Activated B cell treated with CpG ODN at 0.5 μM for 24 hours (primary cell): ENCODE data around the gene CARD10. TPM values are rescaled to one million over a fixed set of nuclear protein-coding genes. Genes with fewer than 3 reads are reported as not detected.

Experiments used
- ATAC-seq: fragments of 200-7000 bp; cut with Tn5 transposase; one replicate; pipeline ENCODE4 v1.10.0; 2021; ENCODE audit warnings: low read depth, mild to moderate bottlenecking, moderate library complexity
- CTCF ChIA-PET: fragments of 350-600 bp; sonication (Branson Sonifier 250); formaldehyde crosslinking; loops from one replicate; lab custom pipeline; 2021; ENCODE audit warnings: antibody characterized with exemption; lab: Charles Lee
- POLR2A ChIA-PET: fragments of 350-600 bp; sonication (Branson Sonifier 250); formaldehyde crosslinking; loops from one replicate; lab custom pipeline; 2021; ENCODE audit warnings: antibody characterized with exemption; lab: Charles Lee
- DNase-seq: peaks from one replicate; pipeline ENCODE4 v3.0.0; 2022
- H3K27ac Mint-ChIP-seq: one replicate; pipeline ENCODE4 v1.8.0; 2020; ENCODE audit warnings: mixed read lengths
- H3K27me3 Mint-ChIP-seq: one replicate; pipeline ENCODE4 v1.8.0; 2021; ENCODE audit warnings: mixed read lengths
- H3K36me3 Mint-ChIP-seq: one replicate; pipeline ENCODE4 v1.8.0; 2021; ENCODE audit warnings: low read depth, mixed read lengths
- H3K4me1 Mint-ChIP-seq: one replicate; pipeline ENCODE4 v1.8.0; 2021; ENCODE audit warnings: mixed read lengths
- H3K4me3 Mint-ChIP-seq: one replicate; pipeline ENCODE4 v1.8.0; 2020; ENCODE audit warnings: mild to moderate bottlenecking, mixed read lengths
- H3K9me3 Mint-ChIP-seq: one replicate; pipeline ENCODE4 v1.8.0; 2020; ENCODE audit warnings: mixed read lengths
- intact Hi-C: fragments of 100-400 bp; cut with micrococcal nuclease; formaldehyde crosslinking; loops from one replicate; pipeline ENCODE4 v1.15.1; 2024
- total RNA-seq: library from RNA; stranded (reverse); gene quantifications from 2 replicates; pipeline ENCODE4 v1.2.3, GENCODE V29; 2022
- TF ChIP-seq, protein P1 (sequence below): fragments of 200-600 bp; IDR thresholded peaks from one replicate; pipeline ENCODE4 v1.8.0; 2022; ENCODE audit warnings: antibody characterized with exemption, mild to moderate bottlenecking

Gene CARD10
- total RNA-seq, 1 donor from 2014 or later, result not detected

DNA sequence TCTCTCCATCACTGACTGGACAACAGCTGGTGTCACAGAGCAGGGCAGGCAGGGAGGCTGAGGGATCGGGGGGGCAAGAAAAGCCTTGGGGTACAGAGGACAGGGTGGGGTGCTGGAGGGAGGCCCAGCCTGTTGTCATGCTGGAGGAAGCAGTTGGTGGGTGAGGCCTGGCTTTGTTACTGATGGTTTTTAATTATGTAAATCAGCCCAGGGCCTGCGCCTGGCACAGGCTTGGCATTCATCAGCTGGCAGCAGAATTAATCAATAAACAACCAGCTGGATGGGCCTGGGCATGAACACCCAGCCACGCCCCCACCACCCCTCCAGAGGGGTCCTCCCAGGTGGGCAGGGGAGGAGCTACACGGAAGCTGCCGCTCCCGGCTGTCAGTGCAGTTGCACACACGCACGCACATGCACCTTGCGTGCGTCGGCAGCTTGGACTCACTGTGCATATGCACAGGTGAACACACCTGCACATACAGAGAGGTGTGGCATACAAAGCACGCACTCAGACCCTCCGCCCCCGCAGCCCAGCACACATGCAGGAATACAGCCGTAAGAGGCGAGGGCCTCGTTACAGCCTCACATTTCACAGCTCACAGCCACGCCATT is 70.6 kb downstream of the CARD10 start:
- no peak for ATAC-seq
- Mint-ChIP-seq H3K4me3 (no peak overlapping the region), H3K4me1 (peaks cover 2% of the 10 kb centered on the region), H3K9me3 (no peaks in the 10 kb centered on the region), H3K27ac (no peak overlapping the region), H3K27me3 (peaks cover 9% of the 10 kb centered on the region), H3K36me3 (no peaks in the 10 kb centered on the region)
- POLR2A ChIA-PET, result no interaction called here
- intact Hi-C loops, result no loop called here
- no peak for DNase-seq
- CTCF ChIA-PET, result interaction anchor here (1.2 kb wide), 1 partner anchor 132 kb away, joined by 3 read pairs; no protein-coding TSS in a partner anchor
- TF ChIP-seq, protein P1, sequence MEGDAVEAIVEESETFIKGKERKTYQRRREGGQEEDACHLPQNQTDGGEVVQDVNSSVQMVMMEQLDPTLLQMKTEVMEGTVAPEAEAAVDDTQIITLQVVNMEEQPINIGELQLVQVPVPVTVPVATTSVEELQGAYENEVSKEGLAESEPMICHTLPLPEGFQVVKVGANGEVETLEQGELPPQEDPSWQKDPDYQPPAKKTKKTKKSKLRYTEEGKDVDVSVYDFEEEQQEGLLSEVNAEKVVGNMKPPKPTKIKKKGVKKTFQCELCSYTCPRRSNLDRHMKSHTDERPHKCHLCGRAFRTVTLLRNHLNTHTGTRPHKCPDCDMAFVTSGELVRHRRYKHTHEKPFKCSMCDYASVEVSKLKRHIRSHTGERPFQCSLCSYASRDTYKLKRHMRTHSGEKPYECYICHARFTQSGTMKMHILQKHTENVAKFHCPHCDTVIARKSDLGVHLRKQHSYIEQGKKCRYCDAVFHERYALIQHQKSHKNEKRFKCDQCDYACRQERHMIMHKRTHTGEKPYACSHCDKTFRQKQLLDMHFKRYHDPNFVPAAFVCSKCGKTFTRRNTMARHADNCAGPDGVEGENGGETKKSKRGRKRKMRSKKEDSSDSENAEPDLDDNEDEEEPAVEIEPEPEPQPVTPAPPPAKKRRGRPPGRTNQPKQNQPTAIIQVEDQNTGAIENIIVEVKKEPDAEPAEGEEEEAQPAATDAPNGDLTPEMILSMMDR, result no peak

DNA sequence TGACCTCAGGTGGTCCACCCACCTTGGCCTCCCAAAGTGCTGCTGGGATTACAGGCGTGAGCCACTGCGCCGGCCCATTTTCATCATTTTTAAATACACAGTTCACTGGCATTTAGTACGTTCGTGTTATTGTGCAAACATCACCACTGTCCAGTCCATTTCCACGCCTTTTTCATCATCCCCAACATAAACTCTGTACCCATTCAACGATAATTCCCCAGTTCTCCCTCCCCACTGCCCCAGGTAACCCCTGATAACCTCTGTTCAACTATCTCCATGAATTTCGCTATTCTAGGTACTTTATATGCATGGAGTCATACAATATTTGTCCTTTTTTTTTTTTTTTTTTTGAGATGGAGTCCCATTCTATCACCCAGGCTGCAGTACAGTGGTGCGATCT is 73.7 kb downstream of the CARD10 start:
- DNase-seq, result no peak
- peaks cover 3% of the 10 kb centered on the region for H3K9me3 Mint-ChIP-seq
- POLR2A ChIA-PET, result no interaction called here
- H3K4me1 Mint-ChIP-seq, result no peaks in the 10 kb centered on the region
- H3K4me3 Mint-ChIP-seq, result no peak overlapping the region
- TF ChIP-seq, protein P1, result no peak
- no peak for ATAC-seq
- CTCF ChIA-PET, result no interaction called here
- H3K36me3 Mint-ChIP-seq, result no peaks in the 10 kb centered on the region
- no peak overlapping the region for H3K27ac Mint-ChIP-seq
- intact Hi-C loops, result no loop called here
- H3K27me3 Mint-ChIP-seq, result peaks cover 14% of the 10 kb centered on the region

DNA sequence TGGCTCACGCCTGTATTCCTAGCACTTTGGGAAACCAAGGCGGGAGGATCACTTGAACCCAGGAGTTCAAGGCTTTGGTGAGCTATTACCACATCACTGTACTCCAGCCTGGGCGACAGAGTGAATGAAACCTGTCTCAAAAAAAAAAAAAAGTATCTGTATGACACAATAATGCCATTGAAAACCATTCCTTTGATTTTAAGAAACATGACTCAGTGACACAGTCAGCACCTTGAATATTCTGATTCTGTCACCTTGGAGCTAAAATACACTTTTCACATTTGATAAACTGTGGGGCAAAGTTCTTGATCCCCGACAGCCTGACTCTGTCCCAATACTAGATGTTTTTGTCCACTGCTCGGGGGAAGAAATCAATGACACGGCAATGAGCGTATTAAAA is 75.2 kb downstream of the CARD10 start:
- DNase-seq (no peak), ATAC-seq (no peak)
- no peak overlapping the region for H3K27ac Mint-ChIP-seq
- intact Hi-C loops, result no loop called here
- H3K4me3 Mint-ChIP-seq, result no peak overlapping the region
- H3K27me3 Mint-ChIP-seq, result peaks cover 18% of the 10 kb centered on the region
- TF ChIP-seq, protein P1, result no peak
- H3K9me3 Mint-ChIP-seq, result peaks cover 3% of the 10 kb centered on the region
- no peaks in the 10 kb centered on the region for H3K36me3 Mint-ChIP-seq
- H3K4me1 Mint-ChIP-seq, result no peaks in the 10 kb centered on the region
- POLR2A ChIA-PET, result no interaction called here
- CTCF ChIA-PET, result no interaction called here

DNA sequence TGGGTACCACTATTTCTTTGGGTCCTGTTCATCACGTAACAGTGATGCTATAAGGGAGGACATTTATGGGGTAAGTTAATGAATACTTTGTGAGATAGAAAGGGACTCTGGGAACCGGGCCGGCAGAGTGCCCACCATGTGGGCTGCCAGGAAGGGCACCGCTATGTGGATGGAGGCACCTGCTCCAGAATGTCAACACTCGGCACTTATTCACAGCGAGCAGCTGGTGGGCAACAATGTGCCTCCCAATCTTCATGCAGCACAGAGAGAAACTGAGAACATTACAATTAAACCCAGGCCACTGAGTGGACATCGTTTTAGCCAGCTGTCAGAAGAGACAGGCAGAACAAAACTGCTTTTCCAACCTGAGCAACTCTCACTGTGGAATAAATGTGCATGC is 76.1 kb downstream of the CARD10 start:
- DNase-seq (no peak), ATAC-seq (no peak)
- H3K4me1 Mint-ChIP-seq, result no peaks in the 10 kb centered on the region
- no peak overlapping the region for H3K4me3 Mint-ChIP-seq
- H3K27me3 Mint-ChIP-seq, result peaks cover 17% of the 10 kb centered on the region
- H3K36me3 Mint-ChIP-seq, result no peaks in the 10 kb centered on the region
- TF ChIP-seq, protein P1, result no peak
- intact Hi-C loops, result no loop called here
- ChIA-PET POLR2A (no interaction called here), CTCF (no interaction called here)
- H3K27ac Mint-ChIP-seq, result no peak overlapping the region
- H3K9me3 Mint-ChIP-seq, result peaks cover 3% of the 10 kb centered on the region

DNA sequence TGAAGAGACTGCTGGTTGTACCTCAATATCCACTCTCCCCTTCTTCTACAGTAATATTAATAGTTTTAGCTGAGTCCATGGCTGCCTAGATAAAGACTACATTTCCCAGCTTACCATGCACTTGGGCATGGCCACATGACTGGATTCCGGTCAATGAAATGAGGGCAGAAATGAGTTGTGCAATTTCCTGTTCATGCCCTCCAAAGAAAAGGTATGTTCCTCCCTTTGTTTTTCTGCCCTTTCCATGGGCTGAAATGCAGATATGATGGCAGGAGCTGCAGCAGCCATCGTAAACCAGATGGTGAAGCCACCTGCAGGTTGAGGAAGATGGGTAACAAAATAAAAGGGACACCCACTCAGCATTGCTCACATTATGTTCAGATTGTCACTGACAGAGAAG is 76.7 kb downstream of the CARD10 start:
- ChIA-PET CTCF (no interaction called here), POLR2A (no interaction called here)
- intact Hi-C loops, result no loop called here
- ATAC-seq (no peak), DNase-seq (no peak)
- Mint-ChIP-seq H3K4me3 (no peak overlapping the region), H3K9me3 (peaks cover 3% of the 10 kb centered on the region), H3K36me3 (no peaks in the 10 kb centered on the region), H3K4me1 (no peaks in the 10 kb centered on the region), H3K27me3 (peaks cover 19% of the 10 kb centered on the region), H3K27ac (no peak overlapping the region)
- TF ChIP-seq, protein P1, result no peak
